Transverse colon (tissue), 4 donors: Measurements from ENCODE around the gene CALY. TPM values are rescaled to one million over a fixed set of nuclear protein-coding genes. Genes with fewer than 3 reads are reported as not detected.

Experiments
- DNase-seq: peaks from one replicate; pipeline ENCODE4 v3.0.0-alpha.2; 2019
- H3K27ac ChIP-seq, 4 donors: fragments of 200-600 bp; sonication (generic); 2 replicates each; pipeline ENCODE4 v1.5.1; 2016 to 2018; ENCODE audit warnings: inconsistent platforms in 4 of 4
- H3K27me3 ChIP-seq: fragments of 200-600 bp; sonication (generic); 2 replicates; pipeline ENCODE4 v1.5.1; 2017; ENCODE audit warnings: inconsistent platforms
- H3K36me3 ChIP-seq, 4 donors: fragments of 200-600 bp; sonication (generic); 2 replicates each; pipeline ENCODE4 v1.5.1; 2017 to 2019; ENCODE audit warnings: inconsistent platforms in 4 of 4
- H3K4me1 ChIP-seq, 4 donors: fragments of 200-600 bp; sonication (generic); 2 replicates each; pipeline ENCODE4 v1.5.1; 2017 to 2020; ENCODE audit warnings: inconsistent platforms in 4 of 4
- H3K4me3 ChIP-seq, 4 donors: fragments of 200-600 bp; sonication (generic); 1 replicate in 1 of 4; 2 replicates in 3 of 4; pipeline versions ENCODE4 v1.5.1 to v1.6.1; 2017 to 2019; ENCODE audit warnings: inconsistent platforms in 4 of 4
- H3K9me3 ChIP-seq, 2 donors: fragments of 200-600 bp; sonication (generic); 2 replicates each; pipeline ENCODE4 v1.5.1; 2017 to 2019; ENCODE audit warnings: inconsistent platforms in 2 of 2
- EP300 ChIP-seq: sonication (generic); formaldehyde crosslinking; IDR thresholded peaks from one replicate; pipeline ENCODE4 v1.6.1; 2017; ENCODE audit warnings: antibody characterized with exemption, low read depth
- POLR2A ChIP-seq: fragments of 450-650 bp; IDR thresholded peaks from one replicate; pipeline ENCODE4 v1.6.1; 2016; ENCODE audit warnings: antibody characterized with exemption, mild to moderate bottlenecking, moderate library complexity
- POLR2AphosphoS5 ChIP-seq, 3 donors: sonication (generic); formaldehyde crosslinking; IDR thresholded peaks; one replicate each; pipeline ENCODE4 v1.6.1; 2016; ENCODE audit warnings: antibody characterized with exemption in 3 of 3
- WGBS, 2 donors: methylation state at CpG; one replicate each; pipeline ENCODE4 v1.1.5; 2018; ENCODE audit warnings: low coverage in 1 of 2; 5-methylcytosine and 5-hydroxymethylcytosine counted together
- in situ Hi-C, 4 donors: fragments of 200-750 bp; cut with MboI; loops; one replicate each; pipeline versions ENCODE4 v1.15.0 to v1.15.1; 2017; ENCODE audit warnings: low sequenced_read_pairs in 3 of 4, low pct_ligation_motif_present in 1 of 4, low pct_unique_long_range_greater_than_20kb in 1 of 4
- intact Hi-C: fragments of 100-400 bp; cut with DNase I; formaldehyde crosslinking; loops from one replicate; pipeline ENCODE4 v1.15.1; 2023; ENCODE audit warnings: low total_unique reads
- total RNA-seq, 4 donors: library from RNA; depleted of rRNA; stranded (reverse); fragments of >200 nt; gene quantifications; one replicate each; pipeline ENCODE4 v1.1.0, GENCODE V29; 2016
- TF ChIP-seq, protein P1 (sequence below), 5 experiments: fragments of 200-600 bp in 3 of 5; fragments of 450-650 bp in 2 of 5; sonication (generic) in 3 of 5; IDR thresholded peaks; 1 replicate in 2 of 5; 2 replicates in 3 of 5; pipeline ENCODE4 v1.5.1; 2016 to 2017; ENCODE audit warnings: antibody characterized with exemption in 5 of 5, inconsistent platforms in 3 of 5, mild to moderate bottlenecking in 2 of 5, moderate library complexity in 1 of 5

The CALY gene
- total RNA-seq, 4 donors from 2014 or later, result 0.82 to 1.3 TPM; not detected in 2

DNA sequence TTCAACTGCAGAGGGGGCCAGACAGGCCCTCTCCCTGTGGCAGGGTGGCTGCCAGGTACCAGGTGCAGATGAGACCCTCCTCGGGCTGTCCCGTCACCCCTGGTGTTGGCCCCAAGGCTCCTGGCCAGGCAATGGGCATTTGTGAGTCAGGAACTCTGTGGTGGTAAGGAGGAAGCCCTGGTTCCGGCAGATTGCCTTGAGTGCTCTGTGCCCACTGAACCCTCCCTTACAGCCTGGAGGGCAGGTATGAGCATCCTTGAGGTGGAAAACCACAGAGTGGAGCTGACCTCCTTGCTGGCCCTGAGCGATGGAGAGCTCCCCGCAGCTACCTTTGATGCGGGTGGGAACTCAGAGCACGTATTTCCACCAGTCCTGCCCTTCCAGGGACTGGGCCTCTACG, 44.3 kb upstream of the CALY start:
- in situ Hi-C loops (loop anchor here in 1 of 4 donors (10.0 kb wide), 1 partner anchor 66 kb away; no protein-coding TSS in a partner anchor), intact Hi-C loops (no loop called here)
- H3K27ac ChIP-seq, result no peak overlapping the region
- no peaks in the 10 kb centered on the region for H3K9me3 ChIP-seq
- no peaks in the 10 kb centered on the region for H3K36me3 ChIP-seq
- TF ChIP-seq, protein P1, sequence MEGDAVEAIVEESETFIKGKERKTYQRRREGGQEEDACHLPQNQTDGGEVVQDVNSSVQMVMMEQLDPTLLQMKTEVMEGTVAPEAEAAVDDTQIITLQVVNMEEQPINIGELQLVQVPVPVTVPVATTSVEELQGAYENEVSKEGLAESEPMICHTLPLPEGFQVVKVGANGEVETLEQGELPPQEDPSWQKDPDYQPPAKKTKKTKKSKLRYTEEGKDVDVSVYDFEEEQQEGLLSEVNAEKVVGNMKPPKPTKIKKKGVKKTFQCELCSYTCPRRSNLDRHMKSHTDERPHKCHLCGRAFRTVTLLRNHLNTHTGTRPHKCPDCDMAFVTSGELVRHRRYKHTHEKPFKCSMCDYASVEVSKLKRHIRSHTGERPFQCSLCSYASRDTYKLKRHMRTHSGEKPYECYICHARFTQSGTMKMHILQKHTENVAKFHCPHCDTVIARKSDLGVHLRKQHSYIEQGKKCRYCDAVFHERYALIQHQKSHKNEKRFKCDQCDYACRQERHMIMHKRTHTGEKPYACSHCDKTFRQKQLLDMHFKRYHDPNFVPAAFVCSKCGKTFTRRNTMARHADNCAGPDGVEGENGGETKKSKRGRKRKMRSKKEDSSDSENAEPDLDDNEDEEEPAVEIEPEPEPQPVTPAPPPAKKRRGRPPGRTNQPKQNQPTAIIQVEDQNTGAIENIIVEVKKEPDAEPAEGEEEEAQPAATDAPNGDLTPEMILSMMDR (IDR thresholded peaks at IDR 0.05), result no peak
- TF ChIP-seq EP300 (no peak), POLR2A (no peak), POLR2AphosphoS5 (IDR thresholded peaks at IDR 0.05) (no peak)
- H3K4me3 ChIP-seq, result no peak overlapping the region
- no peak for DNase-seq
- peaks cover 10 to 22% (median 18%) of the 10 kb centered on the region in 4 donors for H3K4me1 ChIP-seq
- H3K27me3 ChIP-seq, result no peaks in the 10 kb centered on the region
- WGBS, 2 donors, result 89% methylated on average over 8 of the region's 8 CpGs; no CpG with 5 or more reads in 1 of the 2 donors

DNA sequence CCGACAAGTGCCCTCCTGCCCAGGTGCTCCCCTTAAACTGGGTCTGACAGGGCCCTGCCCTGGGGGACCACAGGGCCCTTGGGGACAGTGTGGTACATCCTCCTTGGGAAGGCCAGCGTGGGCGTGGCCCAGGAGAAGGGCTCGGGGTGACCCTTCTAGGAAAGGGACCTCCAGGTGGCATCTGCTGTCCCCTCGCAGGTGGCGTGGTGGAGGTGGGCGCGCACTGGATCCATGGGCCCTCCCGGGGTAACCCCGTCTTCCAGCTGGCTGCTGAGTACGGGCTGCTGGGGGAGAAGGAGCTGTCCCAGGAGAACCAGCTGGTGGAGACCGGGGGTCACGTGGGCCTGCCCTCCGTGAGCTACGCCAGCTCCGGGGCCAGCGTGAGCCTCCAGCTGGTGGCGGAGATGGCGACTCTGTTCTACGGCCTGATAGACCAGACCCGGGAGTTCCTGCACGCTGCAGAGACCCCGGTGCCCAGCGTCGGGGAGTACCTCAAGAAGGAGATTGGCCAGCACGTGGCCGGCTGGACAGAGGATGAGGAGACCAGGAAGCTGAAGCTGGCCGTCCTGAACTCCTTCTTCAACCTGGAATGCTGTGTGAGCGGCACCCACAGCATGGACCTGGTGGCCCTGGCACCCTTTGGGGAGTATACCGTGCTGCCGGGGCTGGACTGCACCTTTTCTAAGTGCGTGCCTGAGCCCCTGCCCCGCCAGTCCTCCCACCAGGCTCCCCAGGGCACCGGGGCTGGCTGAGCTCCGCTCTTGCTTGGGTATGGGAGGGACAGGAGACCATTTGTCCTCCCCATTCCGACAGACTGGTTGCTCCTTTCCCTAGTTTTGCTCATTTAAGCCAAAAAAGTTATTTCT, 43.3 kb upstream of the CALY start:
- peak overlapping the region; percentile 51 to 94 (median 64) for H3K4me3 ChIP-seq
- H3K27me3 ChIP-seq, result no peaks in the 10 kb centered on the region
- H3K9me3 ChIP-seq, result no peaks in the 10 kb centered on the region
- TF ChIP-seq, protein P1 (IDR thresholded peaks at IDR 0.05), result no peak
- TF ChIP-seq POLR2A (no peak), POLR2AphosphoS5 (IDR thresholded peaks at IDR 0.05) (no peak), EP300 (no peak)
- intact Hi-C loops, result no loop called here
- WGBS, 2 donors, result 82% methylated on average over 35 of the region's 36 CpGs; no CpG with 5 or more reads in 1 of the 2 donors
- no peaks in the 10 kb centered on the region for H3K36me3 ChIP-seq
- no peak for DNase-seq
- in situ Hi-C loops, result loop anchor here in 1 of 4 donors (10.0 kb wide), 1 partner anchor 65 kb away; no protein-coding TSS in a partner anchor
- peaks cover 10 to 22% (median 18%) of the 10 kb centered on the region in 4 donors for H3K4me1 ChIP-seq
- H3K27ac ChIP-seq, result peak overlapping the region; percentile 82 to 89 (median 84)

DNA sequence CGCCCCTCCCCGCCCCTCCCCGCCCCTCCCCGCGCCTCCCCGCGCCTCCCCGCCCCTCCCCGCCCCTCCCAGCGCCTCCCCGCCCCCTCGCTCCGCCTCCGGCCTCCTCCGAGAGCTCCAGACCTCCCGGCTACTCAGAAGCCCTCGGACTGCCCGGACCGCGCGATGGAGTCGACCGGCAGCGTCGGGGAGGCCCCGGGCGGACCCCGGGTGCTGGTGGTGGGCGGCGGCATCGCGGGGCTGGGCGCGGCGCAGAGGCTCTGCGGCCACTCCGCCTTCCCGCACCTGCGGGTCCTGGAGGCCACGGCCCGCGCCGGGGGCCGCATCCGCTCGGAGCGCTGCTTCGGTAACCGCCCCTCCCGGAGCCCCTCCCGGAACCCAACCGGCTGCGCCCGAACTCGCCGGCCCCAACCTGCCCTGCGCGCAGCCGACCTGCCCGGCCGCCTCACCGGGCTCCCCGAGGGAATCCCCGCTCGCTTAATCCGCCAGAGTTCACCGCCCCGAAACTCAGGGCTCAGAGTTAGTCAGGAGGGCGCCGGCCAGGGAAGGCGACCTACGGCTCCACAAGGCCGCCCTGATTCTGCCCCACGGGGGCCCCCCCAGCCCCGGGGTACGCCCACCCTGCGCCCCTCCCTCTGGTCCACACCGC, 42.6 kb upstream of the CALY start, which contains the start of gene PAOX:
PAOX (plus strand) TSS at position 111 of the 649 bp plus-strand sequence; CDS start at position 166, 55 bp downstream.
- 1% methylated on average over 36 of the region's 78 CpGs; no CpG with 5 or more reads in 1 of the 2 donors for WGBS, 2 donors
- intact Hi-C loops, result no loop called here

DNA sequence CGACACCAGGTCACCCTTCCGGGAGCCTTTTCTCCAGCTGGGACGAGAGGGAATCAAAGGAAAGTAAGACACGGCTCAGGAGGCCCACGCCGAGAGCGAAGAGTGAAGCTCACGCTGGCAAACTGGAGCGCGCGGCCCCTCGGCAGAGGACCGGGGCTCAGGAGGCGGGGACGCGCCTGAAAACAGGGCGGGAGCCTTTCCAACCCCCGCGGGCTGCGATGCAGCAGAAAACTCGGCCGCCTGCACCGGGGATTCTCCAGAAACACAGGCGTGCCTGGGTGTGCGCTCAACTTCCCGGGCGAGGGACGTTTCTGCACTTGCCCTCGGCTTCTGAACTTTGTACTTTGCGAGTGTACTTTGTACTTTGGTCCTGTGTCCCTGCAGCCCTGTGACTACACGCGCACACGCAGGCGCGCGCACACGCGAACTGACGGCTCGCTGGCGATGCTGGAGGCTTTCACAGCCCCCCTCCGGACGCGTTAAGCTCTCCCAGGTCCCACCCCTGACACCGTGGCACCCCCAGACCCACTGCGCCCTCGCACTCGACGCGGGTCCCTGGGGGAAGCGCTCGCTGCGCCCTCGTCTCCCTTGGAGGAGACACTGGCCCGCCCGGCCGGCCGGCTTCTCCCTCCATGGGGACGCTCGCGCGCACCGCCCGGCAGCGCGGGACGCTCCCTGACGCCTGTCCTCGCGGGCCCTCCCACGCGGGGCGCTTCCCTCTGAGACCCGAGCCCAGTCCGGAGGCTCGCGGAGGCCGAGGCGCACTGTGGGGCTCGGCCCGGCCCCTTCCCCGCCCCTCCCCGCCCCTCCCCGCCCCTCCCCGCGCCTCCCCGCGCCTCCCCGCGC, 41.8 kb upstream of the CALY start:
- Histone ChIP-seq H3K27me3 (no peaks in the 10 kb centered on the region), H3K4me3 (peak overlapping the region; percentile 55 to 94 (median 69)), H3K27ac (peak overlapping the region; percentile 86 to 94 (median 90)), H3K4me1 (peaks cover 10 to 32% (median 25%) of the 10 kb centered on the region in 4 donors), H3K36me3 (no peaks in the 10 kb centered on the region), H3K9me3 (no peaks in the 10 kb centered on the region)
- TF ChIP-seq EP300, result no peak
- peak; percentile 2 to 70 (median 46) for TF ChIP-seq POLR2AphosphoS5 (IDR thresholded peaks at IDR 0.05)
- TF ChIP-seq POLR2A, result peak; percentile 60
- TF ChIP-seq, protein P1 (IDR thresholded peaks at IDR 0.05), result no peak
- DNase-seq, result peak; percentile 80
- intact Hi-C loops, result no loop called here
- WGBS, 2 donors, result 1% methylated on average over 54 of the region's 90 CpGs; no CpG with 5 or more reads in 1 of the 2 donors
- in situ Hi-C loops, result no loop called here

More for the DNA sequence above, 42.6 kb upstream of the CALY start, which contains the start of gene PAOX:
- DNase-seq, result peak; percentile 77
- no peaks in the 10 kb centered on the region for H3K9me3 ChIP-seq
- H3K4me3 ChIP-seq, result peak within 1 kb of the TSS; percentile 55 to 94 (median 69)
- peak within 1 kb of the TSS; percentile 86 to 94 (median 90) for H3K27ac ChIP-seq
- H3K27me3 ChIP-seq, result no peaks in the 10 kb centered on the region
- no peaks in the 10 kb centered on the region for H3K36me3 ChIP-seq
- in situ Hi-C loops, result no loop called here
- H3K4me1 ChIP-seq, result peaks cover 10 to 25% (median 20%) of the 10 kb centered on the region in 4 donors
- TF ChIP-seq POLR2A (peak; percentile 14), EP300 (no peak), POLR2AphosphoS5 (IDR thresholded peaks at IDR 0.05) (peak in 1 of 3 donors; percentile 9)
